Aorta (tissue), 5 donors: ENCODE results near the gene SLN. TPM values are rescaled to one million over a fixed set of nuclear protein-coding genes. Genes with fewer than 3 reads are reported as not detected.

Source experiments
- ATAC-seq: fragments of 200-7000 bp; cut with Tn5 transposase; one replicate; pipeline ENCODE4 v1.9.1; 2022; ENCODE audit warnings: moderate library complexity; ENCODE audit not compliant: low FRiP score
- DNase-seq, 2 donors: peaks; one replicate each; pipeline ENCODE4 v3.0.0-alpha.2; 2020
- H3K27ac ChIP-seq, 2 donors: one replicate each; pipeline ENCODE4 v1.5.1; 2013; ENCODE audit warnings: low read length in 2 of 2, mild to moderate bottlenecking in 2 of 2, moderate library complexity in 2 of 2, control low read depth in 1 of 2, inconsistent platforms in 1 of 2, low read depth in 1 of 2
- H3K27me3 ChIP-seq, 2 donors: one replicate each; pipeline ENCODE4 v1.6.1; 2013; ENCODE audit warnings: control low read depth in 1 of 2, low read length in 1 of 2, mild to moderate bottlenecking in 1 of 2, moderate library complexity in 1 of 2; ENCODE audit not compliant: insufficient read depth in 2 of 2, control insufficient read depth in 1 of 2
- H3K36me3 ChIP-seq, 2 donors: one replicate each; pipeline ENCODE4 v1.6.1; 2013; ENCODE audit warnings: control low read depth in 1 of 2, low read length in 1 of 2, mild to moderate bottlenecking in 1 of 2; ENCODE audit not compliant: insufficient read depth in 2 of 2, control insufficient read depth in 1 of 2
- H3K4me1 ChIP-seq, 2 donors: one replicate each; pipeline ENCODE4 v1.6.1; 2013; ENCODE audit warnings: low read length in 2 of 2, control low read depth in 1 of 2, mild to moderate bottlenecking in 1 of 2, moderate library complexity in 1 of 2; ENCODE audit not compliant: insufficient read depth in 2 of 2, control insufficient read depth in 1 of 2
- H3K4me3 ChIP-seq, 2 donors: one replicate each; pipeline ENCODE4 v1.5.1; 2013; ENCODE audit warnings: low read length in 2 of 2, control low read depth in 1 of 2, mild to moderate bottlenecking in 1 of 2
- H3K9me3 ChIP-seq: one replicate; pipeline ENCODE4 v1.6.1; 2013; ENCODE audit warnings: mild to moderate bottlenecking, low read length; ENCODE audit not compliant: control insufficient read depth
- WGBS, 2 donors: extraction: QIAGEN DNeasy Blood & Tissue Kit; methylation state at CpG; one replicate each; pipeline ENCODE4 v1.1.7; 2013; 5-methylcytosine and 5-hydroxymethylcytosine counted together
- intact Hi-C, 2 donors: fragments of 100-400 bp; cut with DNase I; formaldehyde crosslinking; loops; one replicate each; pipeline versions ENCODE4 v1.14.2 to v1.15.0; 2022
- polyA plus RNA-seq, 2 donors: library from polyadenylated mRNA; stranded (reverse); fragments of 200-250 nt; gene quantifications; one replicate each; pipeline ENCODE4 v1.2.3, GENCODE V29; 2013
- total RNA-seq, 2 donors: library from RNA; stranded (reverse); fragmentation: NEBNext Ultra II Directional; extraction: Animal tissue kit (Norgen Biotek cat#: 25700); gene quantifications; one replicate each; pipeline ENCODE4 v1.2.1, GENCODE V29; 2021
- donor health status: healthy with polysubstance abuse.
- donor health status: Bipolar disorder and iron deficiency.
- donor health status: DM: no; HTN: no; CAD: no.
- donor health status: DM: no; HTN: no; CAD: no.
- donor health status: DM: yes; HTN: yes; CAD: no.

Gene SLN
- total and polyA plus RNA-seq, 4 donors: 1.0 to 7.7 TPM; not detected in 2

DNA sequence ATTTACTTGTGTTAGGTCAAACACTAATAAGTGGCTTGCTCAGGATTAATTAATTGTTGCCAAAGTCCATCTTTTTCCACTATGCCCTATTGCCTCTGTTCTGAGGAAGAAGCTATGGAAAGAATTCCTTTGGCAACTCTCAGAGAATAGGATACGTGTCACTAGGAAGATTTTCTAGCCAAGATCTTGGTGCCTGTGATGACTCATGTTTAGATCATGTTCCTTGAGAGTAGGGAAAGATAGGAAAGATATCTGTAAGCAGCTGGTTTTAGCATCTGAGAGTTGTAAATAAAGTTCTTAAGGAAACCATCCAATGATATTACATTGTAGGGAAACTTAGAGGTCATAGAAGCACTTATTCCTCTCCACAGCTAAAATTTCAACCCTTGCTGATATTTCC, 15.7 kb downstream of the SLN start:
- H3K4me3 ChIP-seq: no peak overlapping the region
- no peaks in the 10 kb centered on the region for H3K27me3 ChIP-seq
- intact Hi-C loops: no loop called here
- no peaks in the 10 kb centered on the region for H3K36me3 ChIP-seq
- peak; percentile 27 for ATAC-seq
- H3K9me3 ChIP-seq: no peaks in the 10 kb centered on the region
- WGBS, 2 donors: 2 to 3% methylated on average over 1 of the region's 1 CpG
- H3K4me1 ChIP-seq: peaks cover 0 to 2% of the 10 kb centered on the region in 2 donors
- DNase-seq: no peak
- H3K27ac ChIP-seq: no peak overlapping the region

DNA sequence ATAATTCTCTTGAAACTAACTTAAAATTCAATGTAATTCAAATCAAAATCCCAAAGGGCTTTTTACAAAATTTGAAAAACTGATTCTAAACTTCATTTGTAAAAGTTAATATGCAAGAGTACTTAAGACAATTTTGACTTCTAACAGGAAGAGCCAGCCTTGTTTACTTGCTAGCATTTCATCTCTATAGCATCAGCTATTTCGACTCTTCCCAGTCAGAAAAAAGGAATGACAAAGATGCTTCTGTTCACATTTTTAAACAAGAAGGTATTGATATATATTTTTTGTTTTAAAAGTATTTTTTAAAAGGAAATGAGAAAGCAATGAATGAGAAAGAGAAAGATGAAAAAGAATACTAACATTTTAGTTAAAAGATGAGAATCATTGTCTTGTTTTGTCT, 16.4 kb downstream of the SLN start:
- Histone ChIP-seq H3K4me3 (no peak overlapping the region), H3K27ac (no peak overlapping the region), H3K9me3 (no peaks in the 10 kb centered on the region), H3K36me3 (no peaks in the 10 kb centered on the region), H3K27me3 (no peaks in the 10 kb centered on the region), H3K4me1 (peaks cover 0 to 4% of the 10 kb centered on the region in 2 donors)
- no peak for ATAC-seq
- 92 to 95% methylated on average over 1 of the region's 1 CpG for WGBS, 2 donors
- no peak for DNase-seq
- intact Hi-C loops: no loop called here

DNA sequence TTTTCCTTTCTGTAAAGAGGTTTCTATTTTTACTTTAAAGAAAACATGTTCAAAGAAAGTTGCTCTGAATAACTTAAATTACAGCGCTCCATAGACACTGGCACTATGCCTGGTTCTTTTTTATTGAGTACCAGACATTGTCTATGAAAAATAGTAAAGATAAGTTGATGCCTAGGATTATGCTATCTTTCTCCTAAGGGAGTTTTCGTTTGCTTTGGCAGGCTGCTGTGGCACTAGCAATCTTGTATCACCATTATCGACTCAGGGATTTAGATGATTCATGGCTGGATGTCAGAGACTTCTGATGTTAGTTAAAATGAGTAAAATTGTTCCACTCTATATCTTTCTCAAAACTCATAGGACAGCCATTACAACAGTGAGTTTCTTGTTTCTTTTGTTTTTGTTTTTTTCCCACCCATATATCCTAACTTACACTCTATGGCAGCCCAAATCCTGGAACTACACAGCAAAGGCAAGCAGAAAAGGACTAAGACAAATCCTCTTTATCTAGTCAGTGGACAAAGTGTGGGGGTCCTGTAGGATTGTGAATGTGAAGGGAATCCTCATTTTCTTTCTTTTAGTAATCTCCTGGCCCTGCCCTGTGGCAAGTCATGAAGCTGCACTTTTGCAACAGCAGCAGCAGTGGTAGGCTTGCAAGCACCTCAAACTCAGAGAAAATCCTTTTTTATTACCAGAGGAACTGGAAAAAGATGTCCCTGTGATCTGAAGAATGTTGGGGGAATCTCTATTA, 20.7 kb downstream of the SLN start:
- intact Hi-C loops: no loop called here
- 4 to 5% methylated on average over 3 of the region's 3 CpGs for WGBS, 2 donors
- H3K27ac ChIP-seq: no peak overlapping the region

DNA sequence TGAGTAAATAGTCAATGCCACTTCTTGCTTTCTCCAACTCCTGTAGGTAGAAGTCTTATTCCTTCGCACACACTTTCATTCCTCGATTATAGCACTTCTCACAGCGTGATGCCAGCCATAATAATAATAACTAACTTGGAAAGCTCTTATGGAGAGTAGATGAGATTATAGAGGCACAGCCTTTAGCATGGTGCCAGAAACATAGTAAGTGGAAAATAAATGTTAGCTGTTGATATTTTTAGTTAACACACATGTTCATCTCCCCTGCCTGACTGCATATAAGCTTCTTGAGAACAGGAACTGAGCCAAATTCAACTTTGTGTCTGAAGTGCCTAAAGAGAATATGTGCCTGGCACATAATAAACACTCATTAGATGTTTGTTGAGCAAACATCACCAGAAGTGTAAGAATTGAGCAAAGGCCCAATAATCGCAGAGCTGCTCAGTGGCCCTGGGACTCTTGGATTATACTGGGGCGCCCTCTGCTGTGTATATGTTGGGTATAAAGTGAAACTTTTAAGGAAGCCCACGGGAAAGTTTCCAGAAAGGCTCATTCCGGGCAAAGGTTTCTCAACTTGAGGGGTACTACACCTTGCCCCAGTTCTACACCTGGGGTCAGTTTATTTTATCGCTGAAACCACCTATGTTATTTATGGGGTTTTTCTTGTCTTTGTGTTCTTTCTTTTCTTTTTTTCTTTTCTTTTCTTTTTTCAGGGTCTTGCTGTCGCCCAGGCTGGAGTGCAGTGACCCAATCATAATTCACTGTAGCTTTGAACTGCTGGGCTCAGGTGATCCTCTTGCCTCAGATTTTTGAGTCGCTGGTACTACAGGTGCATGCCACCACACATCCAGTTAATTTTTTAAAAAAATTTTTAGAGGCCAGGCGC, 22.3 kb downstream of the SLN start:
- DNase-seq: peak; percentile 67 to 75
- Histone ChIP-seq H3K36me3 (no peaks in the 10 kb centered on the region), H3K27me3 (no peaks in the 10 kb centered on the region), H3K4me3 (peak overlapping the region in 1 of 2 donors; percentile 47), H3K27ac (no peak overlapping the region), H3K4me1 (peaks cover 0 to 2% of the 10 kb centered on the region in 2 donors), H3K9me3 (no peaks in the 10 kb centered on the region)
- 22 to 25% methylated on average over 11 of the region's 11 CpGs for WGBS, 2 donors
- intact Hi-C loops: loop anchor here (2.0 to 5.0 kb wide), 3 partner anchors 112 to 127 kb away; no protein-coding TSS in a partner anchor
- peak; percentile 89 for ATAC-seq

More for the DNA sequence above, 20.7 kb downstream of the SLN start:
- Histone ChIP-seq H3K36me3 (no peaks in the 10 kb centered on the region), H3K4me1 (peaks cover 0 to 2% of the 10 kb centered on the region in 2 donors), H3K9me3 (no peaks in the 10 kb centered on the region), H3K4me3 (no peak overlapping the region), H3K27me3 (no peaks in the 10 kb centered on the region)
- DNase-seq: no peak
- ATAC-seq: no peak

DNA sequence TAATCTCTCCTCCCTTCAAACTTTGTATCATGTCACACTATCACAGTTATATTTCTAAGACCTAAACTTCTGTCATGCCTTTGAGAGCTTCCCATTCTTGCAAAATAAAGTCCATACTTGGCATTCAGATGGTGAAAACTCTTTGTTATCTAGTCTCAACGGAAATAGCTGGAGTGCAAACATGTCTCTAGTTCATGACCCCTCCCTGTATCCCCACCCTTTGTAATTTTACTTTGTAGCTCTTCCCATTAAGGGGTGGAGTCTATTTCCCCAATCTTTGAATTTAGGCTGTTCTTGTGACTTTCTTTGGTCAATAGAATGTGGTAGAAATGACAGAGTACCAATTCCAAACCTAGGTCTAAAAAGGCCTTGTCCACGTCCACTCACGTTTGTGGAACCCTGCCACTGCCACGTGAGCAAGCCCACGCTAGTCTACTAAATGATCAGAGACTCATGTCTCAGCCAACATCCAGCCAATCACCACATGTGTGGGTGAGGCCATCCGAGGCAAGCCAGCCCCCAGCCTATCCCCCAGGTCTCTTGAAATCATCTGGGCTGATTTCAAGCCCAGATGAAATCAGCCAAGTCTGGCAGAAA, 23.4 kb downstream of the SLN start:
- 29 to 31% methylated on average over 6 of the region's 6 CpGs for WGBS, 2 donors
- Histone ChIP-seq H3K9me3 (no peaks in the 10 kb centered on the region), H3K36me3 (no peaks in the 10 kb centered on the region), H3K27ac (no peak overlapping the region), H3K4me3 (no peak overlapping the region), H3K27me3 (no peaks in the 10 kb centered on the region), H3K4me1 (peaks cover 0 to 2% of the 10 kb centered on the region in 2 donors)
- no peak for DNase-seq
- no peak for ATAC-seq
- intact Hi-C loops: loop anchor here (2.0 to 5.0 kb wide), 3 partner anchors 111 to 126 kb away; no protein-coding TSS in a partner anchor

DNA sequence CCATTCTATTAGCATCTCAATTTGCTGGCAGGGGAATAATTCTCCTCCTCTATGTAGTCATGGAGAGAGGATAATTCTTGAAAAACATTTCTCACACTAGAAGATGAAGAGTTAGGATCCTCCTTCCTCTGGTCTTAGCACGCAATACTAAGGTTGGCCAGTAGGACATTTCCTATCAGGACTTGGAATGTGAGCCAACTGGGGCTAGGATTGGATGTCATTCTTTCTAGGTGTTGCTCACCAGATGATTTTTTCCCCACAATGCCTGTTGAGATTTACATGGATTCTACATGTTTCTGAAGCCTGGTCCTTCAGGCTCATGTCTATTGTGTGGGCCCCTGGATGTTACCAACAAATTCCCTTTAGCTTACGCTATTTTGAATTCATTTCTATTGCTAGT, 28.0 kb downstream of the SLN start:
- Histone ChIP-seq H3K9me3 (peaks cover 2% of the 10 kb centered on the region), H3K4me3 (no peak overlapping the region), H3K36me3 (no peaks in the 10 kb centered on the region), H3K27ac (no peak overlapping the region), H3K4me1 (no peaks in the 10 kb centered on the region), H3K27me3 (no peaks in the 10 kb centered on the region)
- WGBS, 2 donors: 98 to 100% methylated on average over 2 of the region's 2 CpGs
- intact Hi-C loops: no loop called here
- ATAC-seq: no peak
- DNase-seq: no peak

DNA sequence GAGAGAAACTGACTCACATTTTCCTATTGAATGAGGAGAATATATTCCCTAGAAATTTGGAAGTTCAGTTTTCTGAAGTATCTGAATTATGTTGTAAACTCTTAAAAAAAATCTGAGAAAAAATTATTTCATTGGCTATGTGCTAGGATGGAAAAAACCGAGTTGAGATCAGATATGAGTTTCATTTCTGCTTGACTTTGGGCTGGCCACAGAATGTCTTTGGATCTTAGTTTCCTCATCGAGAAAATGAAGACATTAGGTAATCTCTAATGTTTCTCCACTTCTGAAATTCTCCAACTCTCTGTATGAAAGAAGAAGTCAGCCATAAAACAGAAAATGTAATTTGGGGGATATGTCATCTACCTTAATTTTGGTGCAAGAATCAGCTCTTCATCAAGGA, 28.8 kb downstream of the SLN start:
- no peak for DNase-seq
- no peak for ATAC-seq
- WGBS, 2 donors: 57 to 68% methylated on average over 2 of the region's 2 CpGs
- Histone ChIP-seq H3K36me3 (no peaks in the 10 kb centered on the region), H3K9me3 (peaks cover 2% of the 10 kb centered on the region), H3K4me3 (no peak overlapping the region), H3K4me1 (no peaks in the 10 kb centered on the region), H3K27me3 (no peaks in the 10 kb centered on the region), H3K27ac (no peak overlapping the region)
- intact Hi-C loops: no loop called here

DNA sequence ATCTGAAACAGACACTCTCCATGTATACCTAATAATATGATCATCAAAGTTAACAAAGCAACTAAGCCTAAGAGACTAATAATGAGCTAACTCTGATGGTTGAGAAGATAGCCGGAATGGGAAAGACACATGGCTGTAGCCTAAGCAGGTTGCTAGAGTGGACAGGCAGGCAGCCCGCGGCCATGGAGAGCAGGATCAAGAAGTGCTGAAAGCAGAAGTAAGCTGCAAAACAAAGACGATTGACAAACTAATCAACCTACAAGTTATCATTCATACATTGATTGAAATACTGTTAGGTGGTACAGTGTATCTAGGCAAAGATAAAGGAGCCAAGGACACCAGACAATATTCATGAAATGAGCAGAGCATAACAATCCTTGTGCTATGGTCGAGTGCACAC, 29.3 kb downstream of the SLN start:
- no peak for DNase-seq

More for the DNA sequence above, 29.3 kb downstream of the SLN start:
- intact Hi-C loops: no loop called here
- H3K4me3 ChIP-seq: no peak overlapping the region
- H3K9me3 ChIP-seq: peaks cover 2% of the 10 kb centered on the region
- no peak for ATAC-seq
- no peak overlapping the region for H3K27ac ChIP-seq
- H3K27me3 ChIP-seq: no peaks in the 10 kb centered on the region
- no peaks in the 10 kb centered on the region for H3K4me1 ChIP-seq
- H3K36me3 ChIP-seq: no peaks in the 10 kb centered on the region
- WGBS, 2 donors: 90 to 94% methylated on average over 5 of the region's 5 CpGs
